Tibial nerve (tissue), 3 donors: ENCODE data around the gene GABBR2.

Experiments used
- EP300 ChIP-seq, 2 donors: sonication (generic); formaldehyde crosslinking; IDR thresholded peaks; one replicate each; pipeline ENCODE4 v1.6.1; 2017; ENCODE audit warnings: antibody characterized with exemption in 2 of 2, mild to moderate bottlenecking in 1 of 2
- POLR2A ChIP-seq, 2 donors: fragments of 450-650 bp; IDR thresholded peaks; one replicate each; pipeline ENCODE4 v1.6.1; 2017; ENCODE audit warnings: antibody characterized with exemption in 2 of 2, mild to moderate bottlenecking in 2 of 2, moderate library complexity in 2 of 2

DNA sequence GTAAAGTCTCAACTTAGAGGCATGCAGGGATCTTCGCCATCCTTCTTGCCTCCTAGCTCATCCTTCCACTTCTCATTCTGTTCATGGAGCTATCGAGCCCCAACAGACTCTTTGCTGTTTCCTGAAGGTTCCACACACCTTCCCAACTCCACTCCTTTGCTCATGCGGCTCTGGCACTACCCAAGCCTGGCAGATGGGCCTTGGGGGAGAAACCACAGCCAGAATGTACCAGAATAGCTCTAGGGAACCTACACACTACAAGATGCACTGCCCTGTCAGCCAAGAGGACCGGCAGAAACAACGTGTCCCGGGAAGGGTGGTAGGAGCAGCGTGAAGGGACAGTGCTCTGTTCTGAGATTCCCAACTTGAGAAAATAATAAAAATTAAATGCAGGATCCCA lies 178.9 kb downstream of the GABBR2 start:
- TF ChIP-seq EP300 (IDR thresholded peaks at IDR 0.05), result no peak
- TF ChIP-seq POLR2A (IDR thresholded peaks at IDR 0.05), result no peak
